Liver (tissue), 3 donors: Measurements from ENCODE around the gene ZMPSTE24.

ENCODE experiments used
- CTCF ChIP-seq: fragments of 150-350 bp; IDR thresholded peaks from 2 replicates; pipeline ENCODE4 v1.5.1; 2017; ENCODE audit warnings: improper control_type of control experiment, low read depth, low read length; ENCODE audit not compliant: missing input control
- MAX ChIP-seq: IDR thresholded peaks from 2 replicates; pipeline ENCODE4 v1.6.1; 2016; ENCODE audit warnings: antibody characterized with exemption
- TAF1 ChIP-seq: conservative IDR thresholded peaks from 2 replicates; pipeline ENCODE4 v1.6.1; 2016; ENCODE audit warnings: antibody characterized with exemption, mild to moderate bottlenecking
- donor health status: healthy.
- donor health status: healthy.

- TF ChIP-seq MAX (no peak), CTCF (no peak), TAF1 (no peak)
These were observed 43.7 kb downstream of the ZMPSTE24 start for GRCh38 chr1:40301541-40302299.
